GM13977 (cell line): ENCODE data around the gene CFAP57.
"Not testable (repeated sequence)": the region's sequence is repeated elsewhere in the genome, so short reads cannot be mapped to it uniquely, and the experiment has no call there.

Experiments used
- DNase-seq: peaks from one replicate; pipeline ENCODE4 v3.0.0; 2012; ENCODE audit warnings: low spot score
- CTCF ChIP-seq: IDR thresholded peaks from 2 replicates; pipeline ENCODE4 v1.5.1; 2012; ENCODE audit warnings: mild to moderate bottlenecking, control low read depth; ENCODE audit not compliant: insufficient read depth; ENCODE audit errors: extremely low read depth, missing control alignments
- in situ Hi-C: fragments of 300-500 bp; cut with MboI; formaldehyde crosslinking; loops from one replicate; pipeline ENCODE4 v1.12.0; 2022; ENCODE audit warnings: low sequenced_read_pairs, low pct_unique_long_range_greater_than_20kb, mixed read lengths, inconsistent platforms; ENCODE audit not compliant: unreplicated experiment

Gene CFAP57

GRCh38 chr1:43135857-43136781 is 36.0 kb upstream of the CFAP57 start:
- DNase-seq: no peak
- in situ Hi-C loops: no loop called here
- TF ChIP-seq CTCF: no peak

GRCh38 chr1:43137445-43138052 is 34.6 kb upstream of the CFAP57 start:
- in situ Hi-C loops: no loop called here
- TF ChIP-seq CTCF: no peak
- no peak for DNase-seq

GRCh38 chr1:43139295-43139694 is 32.8 kb upstream of the CFAP57 start:
- DNase-seq, in situ Hi-C loops: not testable (repeated sequence)

GRCh38 chr1:43140010-43140409 is 32.1 kb upstream of the CFAP57 start:
- no peak for TF ChIP-seq CTCF
- DNase-seq: no peak
- in situ Hi-C loops: no loop called here

- DNase-seq: no peak
- TF ChIP-seq CTCF: no peak
- in situ Hi-C loops: no loop called here
These were observed 31.5 kb upstream of the CFAP57 start for GRCh38 chr1:43140583-43140982.

- TF ChIP-seq CTCF: peak; percentile 43
- in situ Hi-C loops: no loop called here
- no peak for DNase-seq
These were observed 28.7 kb upstream of the CFAP57 start for GRCh38 chr1:43143441-43143888.

- no peak for DNase-seq
- in situ Hi-C loops: no loop called here
- TF ChIP-seq CTCF: no peak
These were observed 27.9 kb upstream of the CFAP57 start for GRCh38 chr1:43144237-43144636.
